A549 (cell line): ENCODE data around the gene TSGA10IP.

Experiments
- JUN ChIP-seq, 2 experiments: fragments of >200 bp; sonication (Bioruptor Twin); formaldehyde crosslinking; IDR thresholded peaks; 2 replicates in 1 of 2; 3 replicates in 1 of 2; pipeline ENCODE4 v1.6.1; 2016 to 2017
- POLR2A ChIP-seq: IDR thresholded peaks from 2 replicates; pipeline ENCODE4 v1.6.1; 2012; ENCODE audit warnings: mild to moderate bottlenecking, low read length
- RNF2 ChIP-seq: fragments of 200-600 bp; sonication (generic); IDR thresholded peaks from 2 replicates; pipeline ENCODE4 v1.6.1; 2016; ENCODE audit warnings: low read depth, mild to moderate bottlenecking, antibody characterized with exemption, moderate library complexity, borderline replicate concordance
- TF ChIP-seq, protein P1 (sequence below): fragments of >200 bp; sonication (Bioruptor Twin); formaldehyde crosslinking; IDR thresholded peaks from 3 replicates; pipeline ENCODE4 v1.5.1; 2016
- TF ChIP-seq, protein P2 (sequence below): IDR thresholded peaks from 2 replicates; pipeline ENCODE4 v1.6.1; 2012
- TF ChIP-seq, protein P3 (sequence below): fragments of 150-350 bp; IDR thresholded peaks from 2 replicates; pipeline ENCODE4 v1.6.1; 2014; ENCODE audit warnings: low read depth, mild to moderate bottlenecking, low read length
- TF ChIP-seq, protein P4 (sequence below): fragments of 200-600 bp; sonication (generic); IDR thresholded peaks from 2 replicates; pipeline ENCODE4 v1.6.1; 2016; ENCODE audit warnings: antibody characterized with exemption, mild to moderate bottlenecking, moderate library complexity

DNA sequence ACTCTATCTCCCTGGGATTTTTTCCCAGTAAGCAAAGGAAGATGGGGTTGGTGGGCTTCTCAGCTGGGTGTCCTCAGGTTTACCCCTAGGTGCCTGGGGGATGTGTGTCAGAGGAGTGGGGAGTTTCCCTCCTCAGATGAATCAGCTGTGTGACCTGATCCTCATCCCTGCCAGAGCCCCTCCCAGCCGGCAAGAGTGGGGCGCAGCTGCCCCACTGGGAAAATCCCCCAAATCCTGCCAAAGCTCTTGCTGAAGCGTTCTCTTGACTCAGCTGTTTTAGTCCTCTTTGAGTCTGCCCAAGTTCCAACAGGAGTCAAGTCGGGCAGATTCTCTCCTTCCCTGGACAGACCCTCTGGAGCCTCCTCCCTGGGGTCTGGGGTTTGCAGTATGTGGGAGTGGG lies 32.4 kb upstream of the TSGA10IP start:
- TF ChIP-seq, protein P1, sequence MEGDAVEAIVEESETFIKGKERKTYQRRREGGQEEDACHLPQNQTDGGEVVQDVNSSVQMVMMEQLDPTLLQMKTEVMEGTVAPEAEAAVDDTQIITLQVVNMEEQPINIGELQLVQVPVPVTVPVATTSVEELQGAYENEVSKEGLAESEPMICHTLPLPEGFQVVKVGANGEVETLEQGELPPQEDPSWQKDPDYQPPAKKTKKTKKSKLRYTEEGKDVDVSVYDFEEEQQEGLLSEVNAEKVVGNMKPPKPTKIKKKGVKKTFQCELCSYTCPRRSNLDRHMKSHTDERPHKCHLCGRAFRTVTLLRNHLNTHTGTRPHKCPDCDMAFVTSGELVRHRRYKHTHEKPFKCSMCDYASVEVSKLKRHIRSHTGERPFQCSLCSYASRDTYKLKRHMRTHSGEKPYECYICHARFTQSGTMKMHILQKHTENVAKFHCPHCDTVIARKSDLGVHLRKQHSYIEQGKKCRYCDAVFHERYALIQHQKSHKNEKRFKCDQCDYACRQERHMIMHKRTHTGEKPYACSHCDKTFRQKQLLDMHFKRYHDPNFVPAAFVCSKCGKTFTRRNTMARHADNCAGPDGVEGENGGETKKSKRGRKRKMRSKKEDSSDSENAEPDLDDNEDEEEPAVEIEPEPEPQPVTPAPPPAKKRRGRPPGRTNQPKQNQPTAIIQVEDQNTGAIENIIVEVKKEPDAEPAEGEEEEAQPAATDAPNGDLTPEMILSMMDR, result no peak
- TF ChIP-seq, protein P2, sequence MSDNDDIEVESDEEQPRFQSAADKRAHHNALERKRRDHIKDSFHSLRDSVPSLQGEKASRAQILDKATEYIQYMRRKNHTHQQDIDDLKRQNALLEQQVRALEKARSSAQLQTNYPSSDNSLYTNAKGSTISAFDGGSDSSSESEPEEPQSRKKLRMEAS, result no peak
- TF ChIP-seq RNF2, result no peak
- no peak for TF ChIP-seq POLR2A
- TF ChIP-seq, protein P3, sequence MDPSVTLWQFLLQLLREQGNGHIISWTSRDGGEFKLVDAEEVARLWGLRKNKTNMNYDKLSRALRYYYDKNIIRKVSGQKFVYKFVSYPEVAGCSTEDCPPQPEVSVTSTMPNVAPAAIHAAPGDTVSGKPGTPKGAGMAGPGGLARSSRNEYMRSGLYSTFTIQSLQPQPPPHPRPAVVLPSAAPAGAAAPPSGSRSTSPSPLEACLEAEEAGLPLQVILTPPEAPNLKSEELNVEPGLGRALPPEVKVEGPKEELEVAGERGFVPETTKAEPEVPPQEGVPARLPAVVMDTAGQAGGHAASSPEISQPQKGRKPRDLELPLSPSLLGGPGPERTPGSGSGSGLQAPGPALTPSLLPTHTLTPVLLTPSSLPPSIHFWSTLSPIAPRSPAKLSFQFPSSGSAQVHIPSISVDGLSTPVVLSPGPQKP, result no peak
- TF ChIP-seq JUN (IDR thresholded peaks at IDR 0.05), result no peak
- TF ChIP-seq, protein P4, sequence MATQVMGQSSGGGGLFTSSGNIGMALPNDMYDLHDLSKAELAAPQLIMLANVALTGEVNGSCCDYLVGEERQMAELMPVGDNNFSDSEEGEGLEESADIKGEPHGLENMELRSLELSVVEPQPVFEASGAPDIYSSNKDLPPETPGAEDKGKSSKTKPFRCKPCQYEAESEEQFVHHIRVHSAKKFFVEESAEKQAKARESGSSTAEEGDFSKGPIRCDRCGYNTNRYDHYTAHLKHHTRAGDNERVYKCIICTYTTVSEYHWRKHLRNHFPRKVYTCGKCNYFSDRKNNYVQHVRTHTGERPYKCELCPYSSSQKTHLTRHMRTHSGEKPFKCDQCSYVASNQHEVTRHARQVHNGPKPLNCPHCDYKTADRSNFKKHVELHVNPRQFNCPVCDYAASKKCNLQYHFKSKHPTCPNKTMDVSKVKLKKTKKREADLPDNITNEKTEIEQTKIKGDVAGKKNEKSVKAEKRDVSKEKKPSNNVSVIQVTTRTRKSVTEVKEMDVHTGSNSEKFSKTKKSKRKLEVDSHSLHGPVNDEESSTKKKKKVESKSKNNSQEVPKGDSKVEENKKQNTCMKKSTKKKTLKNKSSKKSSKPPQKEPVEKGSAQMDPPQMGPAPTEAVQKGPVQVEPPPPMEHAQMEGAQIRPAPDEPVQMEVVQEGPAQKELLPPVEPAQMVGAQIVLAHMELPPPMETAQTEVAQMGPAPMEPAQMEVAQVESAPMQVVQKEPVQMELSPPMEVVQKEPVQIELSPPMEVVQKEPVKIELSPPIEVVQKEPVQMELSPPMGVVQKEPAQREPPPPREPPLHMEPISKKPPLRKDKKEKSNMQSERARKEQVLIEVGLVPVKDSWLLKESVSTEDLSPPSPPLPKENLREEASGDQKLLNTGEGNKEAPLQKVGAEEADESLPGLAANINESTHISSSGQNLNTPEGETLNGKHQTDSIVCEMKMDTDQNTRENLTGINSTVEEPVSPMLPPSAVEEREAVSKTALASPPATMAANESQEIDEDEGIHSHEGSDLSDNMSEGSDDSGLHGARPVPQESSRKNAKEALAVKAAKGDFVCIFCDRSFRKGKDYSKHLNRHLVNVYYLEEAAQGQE, result no peak
